HTERT RPE-1 (cell line): ENCODE results near the gene PLXNA4.

Source experiments
- in situ Hi-C: fragments of 300-500 bp; cut with MboI; formaldehyde crosslinking; loops from 4 replicates; pipeline ENCODE4 v1.14.3; 2020; ENCODE audit warnings: low sequenced_read_pairs

Gene PLXNA4

DNA sequence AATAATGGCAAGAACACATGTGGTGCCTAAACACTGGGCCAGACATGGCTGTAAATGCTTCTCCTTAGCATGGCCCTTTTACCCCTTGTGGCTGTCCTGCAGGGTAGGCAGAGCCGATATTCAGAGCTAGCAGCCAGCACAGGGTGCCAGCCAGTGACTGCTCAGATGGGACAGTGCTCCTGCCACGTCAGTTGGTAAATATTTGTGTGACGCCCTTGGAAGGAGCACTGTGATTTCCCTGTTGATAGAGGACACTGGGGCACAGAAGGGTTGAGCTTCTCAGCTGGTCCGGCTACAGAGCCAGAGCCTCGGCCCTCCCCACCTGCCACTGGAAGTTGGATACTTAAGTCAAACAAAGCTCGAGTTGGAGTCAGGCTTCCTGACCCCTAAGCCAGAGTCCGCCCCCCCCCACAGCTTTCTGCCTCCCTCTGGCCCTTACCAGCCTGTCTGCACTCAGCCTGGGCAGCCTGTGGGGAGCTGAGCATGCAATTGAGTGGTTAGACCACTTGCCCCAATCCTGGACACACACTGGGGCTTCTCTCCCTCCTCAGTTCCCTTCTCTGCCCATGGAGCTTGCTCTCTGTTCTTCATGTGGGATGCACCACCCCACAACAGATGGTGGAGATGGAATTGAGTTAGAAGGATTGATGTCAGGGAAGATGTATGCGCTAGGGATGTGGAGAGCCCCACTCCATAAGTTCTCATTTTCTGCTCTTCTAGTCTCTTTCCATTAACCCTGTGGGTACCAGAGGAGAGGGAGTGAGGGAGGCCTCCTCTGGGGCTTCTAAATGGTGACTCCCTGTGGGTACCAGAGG lies 350.8 kb downstream of the PLXNA4 start:
- in situ Hi-C loops = no loop called here

DNA sequence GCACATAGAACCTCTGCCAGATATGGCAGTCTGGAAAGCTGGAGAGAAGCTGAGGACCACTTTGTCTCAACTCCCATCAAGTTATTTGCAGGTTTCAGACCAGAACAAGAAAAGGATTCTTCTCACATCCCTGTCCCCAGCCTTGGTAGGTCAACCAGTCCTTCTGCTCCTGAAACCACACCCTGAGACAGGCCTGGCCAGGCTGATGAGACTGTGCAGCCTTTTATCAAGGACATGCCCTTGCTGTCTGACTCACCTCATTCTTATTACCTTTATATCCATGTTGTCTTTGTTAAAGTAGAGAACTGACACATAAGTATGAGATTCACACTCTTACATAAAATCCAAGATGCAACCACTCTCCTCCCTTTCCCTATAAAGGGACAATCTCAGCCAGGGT lies 354.9 kb downstream of the PLXNA4 start:
- in situ Hi-C loops = no loop called here

DNA sequence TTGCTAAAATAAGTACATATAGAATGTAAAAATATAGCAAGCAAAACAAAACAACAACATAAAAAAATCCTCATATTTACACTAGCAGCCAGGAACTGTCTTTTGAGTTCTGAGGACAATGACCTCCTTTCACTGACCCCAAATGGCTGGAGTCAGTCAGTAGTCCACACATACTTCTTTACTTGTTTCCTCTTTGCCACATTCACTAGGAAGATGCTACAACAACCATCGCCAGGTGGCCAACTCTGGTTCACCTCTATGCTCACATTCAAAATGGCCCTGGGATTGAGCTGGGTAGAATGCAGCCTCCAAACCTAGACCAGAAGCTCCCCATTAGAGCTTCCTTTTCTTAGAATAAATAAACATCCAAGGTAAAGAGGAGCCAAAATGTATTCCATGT lies 356.2 kb downstream of the PLXNA4 start:
- in situ Hi-C loops = no loop called here

DNA sequence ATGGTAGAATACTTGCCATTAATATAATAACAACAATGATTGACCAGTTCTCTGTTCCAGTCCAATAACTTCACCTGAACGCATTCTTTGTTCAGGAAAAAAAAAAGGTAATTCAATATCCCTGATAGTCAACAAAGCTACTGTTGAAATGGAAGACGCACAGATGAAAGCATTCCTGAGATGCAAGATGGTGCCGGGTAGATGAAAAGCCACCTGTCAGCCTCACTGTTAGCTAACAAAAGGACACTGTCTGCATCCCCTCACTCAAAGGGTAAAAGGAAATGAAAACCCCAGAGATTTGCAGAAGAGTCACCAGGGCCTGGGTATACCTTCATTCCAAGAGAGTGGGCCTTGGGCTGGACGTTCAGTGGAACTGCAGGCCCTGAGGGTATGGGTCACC lies 357.4 kb downstream of the PLXNA4 start:
- in situ Hi-C loops = no loop called here

DNA sequence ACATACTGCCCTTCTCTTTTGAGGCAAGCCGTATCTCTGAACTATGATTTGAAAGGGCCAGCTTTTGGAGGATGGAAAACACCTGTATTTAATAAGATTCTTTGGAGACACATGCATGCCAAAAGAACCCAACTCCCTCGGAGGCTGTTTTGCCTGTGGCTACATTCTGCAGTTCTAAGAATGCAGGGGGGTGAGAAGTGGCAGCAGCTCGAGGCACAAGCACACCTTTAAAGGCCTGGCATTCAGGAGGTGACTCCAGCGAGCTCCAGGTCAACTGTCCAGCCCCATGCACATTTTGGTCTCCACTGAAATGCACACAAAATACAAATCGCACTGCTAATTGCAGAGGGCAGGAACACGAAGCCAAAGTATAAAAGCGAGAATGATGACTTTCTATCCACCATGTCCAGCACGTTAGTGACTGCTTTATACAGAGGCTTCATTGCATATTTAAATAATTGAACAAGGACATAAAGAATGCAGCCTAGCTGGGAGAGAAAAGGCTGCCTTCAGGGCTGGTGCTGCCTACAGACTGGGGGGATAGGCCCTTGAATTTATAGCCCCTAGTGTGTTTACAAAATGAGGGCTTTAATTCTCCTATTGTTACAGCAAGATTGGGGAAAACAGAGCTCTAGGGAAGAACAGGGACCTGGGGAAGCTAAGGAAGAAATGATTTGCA lies 359.3 kb downstream of the PLXNA4 start:
- in situ Hi-C loops = no loop called here

DNA sequence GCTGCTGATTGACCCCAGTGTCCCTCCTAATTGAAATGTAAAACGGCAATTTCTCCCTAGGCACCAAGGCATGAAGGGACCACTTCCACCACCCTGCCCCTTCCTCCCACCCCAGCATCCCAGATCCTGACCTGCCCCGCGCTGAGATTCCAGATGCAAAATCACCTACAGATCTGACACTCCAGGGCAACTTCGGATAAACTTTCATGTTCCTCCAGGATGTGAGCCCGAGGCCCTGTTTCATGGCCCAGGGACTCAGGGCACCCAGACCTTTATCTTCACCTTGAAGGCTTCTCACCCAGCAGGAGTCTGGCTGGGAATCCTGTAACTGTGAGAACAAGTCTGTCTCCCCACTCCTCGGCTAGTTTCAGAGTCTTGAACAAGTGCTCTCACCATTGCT lies 361.8 kb downstream of the PLXNA4 start:
- in situ Hi-C loops = no loop called here

DNA sequence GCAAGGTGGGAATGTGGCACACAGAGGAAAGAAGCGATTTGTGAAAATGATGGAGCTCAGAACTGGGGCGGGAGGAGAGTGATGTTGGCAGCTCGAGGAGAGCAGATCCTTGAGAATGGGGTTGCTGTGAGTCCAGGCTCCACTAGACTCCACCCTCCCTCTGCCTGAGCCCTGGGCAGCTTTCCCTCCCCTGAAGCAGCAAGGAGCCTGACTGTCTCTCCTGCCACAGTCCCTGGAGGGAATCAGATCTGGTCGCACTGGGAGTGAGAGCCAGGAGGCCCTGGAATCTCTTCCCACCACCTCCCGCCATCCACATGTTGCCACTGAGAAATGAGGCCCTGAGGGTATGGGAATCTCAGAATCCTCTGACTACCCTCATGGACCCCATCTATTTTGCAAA lies 362.7 kb downstream of the PLXNA4 start:
- in situ Hi-C loops = no loop called here

DNA sequence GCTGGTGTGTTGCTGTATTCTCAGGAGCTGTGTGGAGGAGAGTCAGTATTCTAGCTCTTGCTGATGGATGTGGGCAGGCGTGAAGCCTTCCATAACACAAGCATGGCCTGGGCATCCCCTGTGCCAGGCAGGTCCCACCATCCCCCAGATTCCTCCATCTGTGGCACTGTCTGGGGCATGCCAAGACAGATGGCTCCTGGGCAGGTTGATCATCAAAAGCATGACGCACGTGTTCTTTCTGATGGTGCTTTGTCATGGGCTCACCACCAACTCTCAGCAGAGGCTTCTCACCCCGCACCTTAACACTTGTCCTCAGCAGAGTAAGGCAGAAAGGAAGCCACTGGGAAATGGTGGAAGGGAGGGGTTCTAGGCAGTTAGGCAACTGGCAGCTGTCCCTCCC lies 364.3 kb downstream of the PLXNA4 start:
- in situ Hi-C loops = no loop called here

DNA sequence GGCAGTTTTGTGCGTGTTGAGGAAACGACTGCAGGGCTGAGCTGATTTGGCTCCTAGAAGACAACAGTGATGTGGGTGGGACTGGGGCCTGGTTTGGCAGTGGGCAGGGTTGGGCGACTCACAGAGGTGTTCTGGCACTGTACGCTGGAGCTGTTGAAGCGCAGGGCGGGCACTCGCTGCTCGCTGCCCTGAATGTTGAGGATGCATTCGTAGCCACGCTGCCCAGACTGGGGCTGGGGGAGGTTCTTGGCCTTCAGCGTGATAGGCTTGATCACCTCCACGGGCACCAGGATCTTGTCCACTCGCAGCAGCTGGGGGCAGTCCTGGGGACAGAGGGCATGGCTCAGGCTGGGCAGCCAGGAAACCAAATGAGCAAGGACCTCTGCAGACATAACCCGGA lies 365.4 kb downstream of the PLXNA4 start:
- in situ Hi-C loops = no loop called here

DNA sequence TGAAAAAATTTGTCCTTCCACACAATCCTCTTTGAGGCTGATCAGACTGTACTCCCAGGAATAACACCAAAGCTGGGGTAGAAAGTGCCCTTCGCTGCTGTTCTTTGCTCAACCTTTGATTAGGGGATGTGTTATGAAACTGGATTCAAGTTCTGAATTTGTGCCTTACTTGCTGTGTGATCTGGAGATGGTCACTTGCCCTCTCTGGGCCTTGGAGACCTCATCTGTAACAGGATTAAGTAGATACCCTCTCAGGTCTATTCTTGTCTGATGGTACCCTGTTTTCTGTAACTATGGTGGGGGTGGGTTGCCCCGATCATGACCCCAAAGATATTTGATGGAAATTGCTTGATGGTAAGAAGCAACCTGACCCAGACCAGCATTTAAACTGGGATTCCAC lies 368.5 kb downstream of the PLXNA4 start:
- in situ Hi-C loops = no loop called here

DNA sequence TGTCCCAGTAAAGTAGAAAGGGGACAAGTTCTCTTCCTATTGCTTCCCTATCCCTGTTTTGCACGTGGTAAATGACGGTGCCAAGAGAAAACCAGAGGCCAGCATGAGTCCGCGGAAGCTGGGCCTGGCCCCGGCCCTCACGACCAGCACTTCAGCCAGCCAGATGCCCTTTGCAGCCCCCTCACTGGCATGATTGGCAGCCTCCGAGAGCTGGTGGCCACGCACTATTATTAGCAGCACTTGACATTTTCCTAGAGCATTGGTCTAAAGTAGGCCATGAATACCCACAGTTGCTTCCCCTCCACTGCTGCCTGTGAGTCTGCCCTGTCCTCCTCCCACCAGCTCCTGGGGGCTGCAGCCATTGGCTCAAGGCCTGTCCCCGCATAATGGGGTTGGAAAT lies 369.1 kb downstream of the PLXNA4 start:
- in situ Hi-C loops = no loop called here

DNA sequence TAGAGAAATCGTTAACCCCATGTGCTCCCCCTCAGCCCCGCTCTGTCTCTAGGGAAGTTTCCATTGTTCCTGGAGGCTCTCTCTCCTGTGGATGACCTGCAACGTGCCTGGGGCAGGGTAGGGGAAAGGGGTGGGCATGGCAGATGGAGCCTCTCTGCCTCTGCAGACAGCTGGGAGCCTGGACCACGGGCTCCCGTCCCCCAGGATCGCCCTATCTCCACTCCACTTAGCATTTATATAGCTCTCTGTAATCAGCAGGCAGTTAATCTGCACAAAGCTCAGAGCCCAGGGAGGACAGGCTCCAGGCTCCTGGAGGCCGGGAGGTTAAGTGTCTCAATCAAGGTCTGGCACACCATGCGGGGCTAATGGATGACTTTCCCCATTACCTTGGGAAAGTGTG lies 369.7 kb downstream of the PLXNA4 start:
- in situ Hi-C loops = no loop called here

DNA sequence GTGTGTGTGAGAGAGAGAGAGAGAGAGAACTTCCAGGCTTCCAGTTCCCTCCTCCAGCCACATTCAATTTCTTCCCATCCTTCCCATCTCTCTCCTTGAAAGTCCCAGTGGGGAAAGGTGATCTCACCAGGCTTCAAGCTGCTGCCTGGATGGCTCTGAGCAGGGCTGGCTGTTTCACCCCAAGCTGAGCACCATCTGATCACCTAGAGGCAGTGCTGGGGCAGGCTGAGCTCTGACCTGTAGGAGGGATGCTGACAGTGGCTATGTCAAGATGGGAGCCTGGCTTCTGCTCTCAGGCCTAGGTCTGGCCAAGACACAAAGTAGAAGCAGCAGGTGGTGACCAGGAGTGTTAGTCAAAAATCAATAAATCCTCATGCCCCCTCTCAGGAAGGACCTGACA lies 370.8 kb downstream of the PLXNA4 start:
- in situ Hi-C loops = no loop called here

DNA sequence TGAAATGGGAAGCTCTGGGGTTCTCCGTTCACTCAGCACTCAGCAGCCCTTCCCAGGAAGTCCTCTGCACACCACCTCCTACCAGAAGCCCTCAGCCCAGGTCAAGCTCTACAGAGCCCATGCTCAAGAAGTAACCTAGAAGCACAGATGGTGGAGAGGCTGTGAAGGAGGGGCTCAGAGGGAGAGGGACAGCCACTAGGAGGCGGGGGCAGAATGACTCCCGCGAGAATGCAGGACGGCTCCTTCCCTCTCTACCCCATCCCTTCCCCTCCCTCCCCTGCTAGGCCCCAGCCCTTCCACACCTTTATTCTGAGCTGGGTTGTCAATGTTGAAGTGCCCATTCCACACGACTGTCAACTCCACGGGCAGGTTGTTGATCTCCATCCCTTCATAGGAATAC lies 373.2 kb downstream of the PLXNA4 start:
- in situ Hi-C loops = no loop called here

DNA sequence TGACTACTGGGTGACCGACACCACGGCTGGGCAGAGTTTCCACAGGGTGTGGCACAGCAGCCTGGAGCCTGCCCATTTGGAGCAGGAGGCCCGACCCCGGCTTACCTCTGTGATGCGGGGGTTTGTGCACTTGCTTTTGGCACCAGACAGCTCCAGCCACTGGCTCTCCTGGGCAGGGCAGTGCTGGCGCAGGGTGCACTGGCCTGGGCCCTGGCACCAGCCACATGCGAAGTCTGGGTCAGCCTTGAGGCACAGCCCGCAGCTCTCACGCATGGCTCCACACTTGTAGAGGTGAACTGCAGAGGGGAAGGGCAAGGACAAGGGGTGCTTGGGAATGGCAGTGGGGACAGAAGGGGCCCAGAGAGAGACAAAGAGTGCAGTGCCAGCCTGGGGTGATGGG lies 373.7 kb downstream of the PLXNA4 start:
- in situ Hi-C loops = no loop called here

DNA sequence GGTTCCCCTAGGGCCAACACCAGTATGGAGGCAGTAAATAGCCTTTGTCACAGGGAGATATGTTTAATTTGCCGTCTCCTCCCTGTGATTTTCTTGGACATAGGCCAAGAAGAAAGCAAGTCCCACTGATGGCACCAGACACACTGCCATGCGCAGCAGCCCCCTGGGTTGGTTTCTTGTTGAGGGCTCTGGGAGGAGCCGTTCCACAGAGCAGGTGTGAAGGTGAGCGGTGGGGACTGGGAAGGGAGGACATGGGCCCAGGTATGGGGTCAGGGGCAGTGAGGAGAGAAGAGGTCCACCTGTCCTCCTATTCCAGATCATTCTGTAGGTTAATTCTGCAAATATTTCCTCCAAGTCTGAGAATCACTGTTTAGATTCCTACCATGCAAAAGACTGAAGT lies 376.1 kb downstream of the PLXNA4 start:
- in situ Hi-C loops = no loop called here

DNA sequence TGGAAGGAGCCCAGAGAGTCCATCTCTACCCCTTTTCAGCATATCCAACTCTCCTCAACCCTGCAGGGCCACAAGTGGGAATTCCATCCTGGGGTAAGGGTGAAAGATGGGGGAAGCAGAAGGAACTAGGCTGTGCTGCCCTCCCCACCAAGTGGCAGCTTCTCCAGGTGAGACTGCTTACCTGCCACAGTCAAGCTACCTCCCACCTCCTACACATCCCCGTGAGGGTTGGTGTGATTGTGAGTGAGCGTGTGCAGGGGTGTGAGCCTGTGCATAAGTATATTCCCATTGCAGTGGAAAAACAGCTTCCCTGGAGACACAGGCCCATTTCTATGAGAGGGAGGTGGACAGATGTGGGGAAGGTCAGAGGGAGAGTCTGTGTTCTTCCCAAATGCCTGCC lies 376.6 kb downstream of the PLXNA4 start:
- in situ Hi-C loops = no loop called here

DNA sequence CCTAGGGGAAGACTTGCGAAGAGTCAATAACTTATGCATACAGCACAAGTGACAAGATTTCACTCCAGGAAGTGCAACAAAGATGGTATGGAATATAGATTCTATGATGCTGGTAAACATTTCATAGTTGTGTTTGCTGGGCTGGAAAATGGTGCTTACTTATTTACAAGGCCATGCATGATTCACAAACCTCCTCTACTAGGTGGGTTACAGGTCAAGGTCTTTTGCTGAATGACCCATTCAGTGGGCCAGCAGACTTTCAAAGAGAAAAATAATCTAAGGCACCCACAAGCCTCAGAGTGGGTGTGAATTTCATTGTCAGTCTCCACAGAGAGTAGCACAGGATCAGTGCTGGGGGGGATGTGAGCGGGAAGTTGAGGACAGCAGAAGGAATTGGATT lies 378.5 kb downstream of the PLXNA4 start:
- in situ Hi-C loops = no loop called here

DNA sequence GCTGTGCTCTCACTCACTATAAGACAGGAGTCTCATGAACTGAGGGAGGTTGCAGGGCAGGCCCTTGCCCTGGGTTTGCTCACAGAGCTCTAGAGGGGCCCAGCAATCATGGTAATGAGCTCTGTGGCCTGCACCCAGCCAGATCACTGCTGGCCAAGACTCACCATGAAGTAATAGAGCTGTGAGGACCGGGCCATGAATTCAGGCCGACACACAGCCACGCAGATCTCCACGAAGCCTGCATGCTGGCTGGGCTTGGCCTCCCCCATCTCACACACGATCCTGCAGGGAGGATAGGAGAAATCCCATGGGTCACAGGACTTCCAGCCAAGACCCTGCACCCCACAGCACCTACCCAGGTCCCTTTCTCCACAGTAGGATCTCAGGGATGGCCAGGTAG lies 382.4 kb downstream of the PLXNA4 start:
- in situ Hi-C loops = no loop called here

DNA sequence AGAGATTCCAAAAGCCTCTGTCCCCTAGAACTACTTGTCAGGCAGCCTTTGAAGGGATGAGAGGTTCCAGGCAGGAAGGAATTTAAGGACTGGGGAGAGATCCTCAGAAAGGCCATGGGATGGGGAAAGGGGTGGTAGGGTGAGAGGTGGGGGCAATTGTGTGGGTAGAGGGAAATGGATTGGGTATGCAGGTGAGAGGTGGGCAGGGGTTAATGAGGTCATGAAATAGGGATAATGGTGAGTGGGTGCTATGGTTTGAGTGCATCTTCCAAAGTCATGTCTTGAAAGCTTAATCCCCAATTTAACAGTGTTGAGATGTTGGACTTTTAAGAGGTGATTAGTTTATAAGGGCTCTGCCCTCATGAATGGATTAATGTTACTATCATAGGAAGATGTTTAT lies 383.5 kb downstream of the PLXNA4 start:
- in situ Hi-C loops = no loop called here

DNA sequence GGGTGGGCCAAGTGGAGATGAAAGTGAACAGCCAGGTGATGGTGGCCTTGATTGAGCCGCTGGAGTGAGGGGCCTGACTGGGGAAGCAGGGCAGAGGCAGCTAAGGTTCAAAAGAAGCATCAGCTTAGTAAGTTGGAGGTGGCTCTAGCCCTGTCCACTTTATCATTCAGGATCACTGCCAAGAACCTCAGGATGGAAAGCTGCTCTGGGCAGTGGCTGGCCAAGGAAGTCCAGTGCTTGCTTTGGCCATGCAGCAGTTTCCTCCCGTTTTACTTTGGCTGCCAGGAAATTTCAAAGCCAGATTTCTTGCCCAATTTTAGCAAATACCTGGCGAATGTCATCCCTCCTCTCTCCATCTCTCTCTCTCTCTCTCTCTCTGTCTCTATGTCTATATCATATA lies 384.9 kb downstream of the PLXNA4 start:
- in situ Hi-C loops = no loop called here

DNA sequence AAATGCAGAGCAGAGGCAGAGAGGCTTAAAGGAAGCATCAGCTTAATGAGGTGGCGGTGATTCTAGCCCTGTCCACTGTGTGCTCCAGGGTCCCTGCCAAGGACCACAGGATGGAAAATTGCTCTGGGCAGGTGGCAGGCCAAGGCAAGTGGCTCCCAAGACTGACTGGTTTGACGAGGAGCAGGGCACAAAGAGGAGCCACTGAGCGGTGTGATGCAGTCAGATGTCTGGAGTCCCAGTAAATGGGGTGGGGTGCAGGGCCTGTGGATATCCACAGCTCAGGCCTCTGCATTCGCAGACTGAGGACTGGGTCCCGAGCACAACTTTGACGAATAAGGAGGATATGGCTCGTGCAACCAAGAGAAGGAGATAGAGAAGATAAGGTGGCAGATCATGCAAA lies 385.6 kb downstream of the PLXNA4 start:
- in situ Hi-C loops = no loop called here

DNA sequence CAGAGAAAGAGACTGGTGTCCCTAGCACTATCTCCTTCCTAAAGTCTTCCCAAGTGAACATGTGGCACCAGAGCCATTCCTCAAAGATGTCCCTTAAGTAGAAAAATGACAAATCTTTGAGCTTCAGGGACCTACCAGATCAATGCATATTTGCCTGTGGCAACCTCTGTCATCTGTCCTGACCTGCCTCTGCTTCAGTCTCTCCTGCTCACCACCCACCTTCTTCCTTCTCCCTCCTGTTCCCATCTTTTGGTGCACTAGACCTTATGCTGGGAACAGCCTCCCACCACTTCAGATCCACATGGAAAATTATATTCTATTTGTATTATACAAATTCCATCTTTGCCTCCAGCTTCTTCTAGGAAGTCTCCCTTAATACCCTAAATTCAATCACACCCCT lies 386.4 kb downstream of the PLXNA4 start:
- in situ Hi-C loops = no loop called here
